PC-3 (cell line): ENCODE measurements around the gene CCNC. TPM values are rescaled to one million over a fixed set of nuclear protein-coding genes. Genes with fewer than 3 reads are reported as not detected.
A peak's percentile ranks its signal among the peaks of the same experiment; 100 is the strongest.

ENCODE experiments used
- ATAC-seq: fragments of 200-7000 bp; cut with Tn5 transposase; 2 replicates; pipeline ENCODE4 v1.9.1; 2020; ENCODE audit warnings: mild to moderate bottlenecking, moderate library complexity
- BruUV-seq: library from RNA; stranded (reverse); fragments of 400-500 nt; replicated peaks from 2 replicates; lab custom pipeline; 2021; lab: Mats Ljungman, UMichigan
- CTCF ChIA-PET: fragments of 300-600 bp; sonication (Branson Sonifier 250); formaldehyde crosslinking; loops from one replicate; lab custom pipeline; 2022; ENCODE audit warnings: antibody characterized with exemption; lab: Charles Lee
- POLR2A ChIA-PET: fragments of 300-600 bp; sonication (Branson Sonifier 250); formaldehyde crosslinking; loops from one replicate; lab custom pipeline; 2022; ENCODE audit warnings: antibody characterized with exemption; ENCODE audit not compliant: unreplicated experiment; lab: Charles Lee
- DNase-seq: peaks from one replicate; pipeline ENCODE4 v3.0.0-alpha.2; 2015
- H2AFZ ChIP-seq: fragments of 300-600 bp; sonication (generic); 2 replicates; pipeline ENCODE4 v1.6.0; 2016; ENCODE audit warnings: antibody characterized with exemption, low read length
- H3F3A ChIP-seq: fragments of 300-600 bp; sonication (generic); one replicate; pipeline ENCODE4 v1.6.0; 2017; ENCODE audit warnings: antibody characterized with exemption, low read length, control low read depth, mild to moderate bottlenecking; ENCODE audit not compliant: unreplicated experiment
- H3K27ac ChIP-seq: fragments of 300-600 bp; sonication (generic); 2 replicates; pipeline ENCODE4 v1.5.1; 2016; ENCODE audit warnings: mild to moderate bottlenecking, low read length
- H3K27me3 ChIP-seq: fragments of 300-600 bp; sonication (generic); 2 replicates; pipeline ENCODE4 v1.6.1; 2016; ENCODE audit warnings: low read length, mixed read lengths
- H3K36me3 ChIP-seq: fragments of 300-600 bp; sonication (generic); 2 replicates; pipeline ENCODE4 v1.6.1; 2016; ENCODE audit warnings: low read depth, mixed run types, low read length, mixed read lengths
- H3K4me1 ChIP-seq: fragments of 300-600 bp; sonication (generic); 2 replicates; pipeline ENCODE4 v1.5.1; 2016; ENCODE audit warnings: low read length; ENCODE audit not compliant: insufficient read depth
- H3K4me2 ChIP-seq: fragments of 300-600 bp; sonication (generic); 2 replicates; pipeline ENCODE4 v1.6.0; 2016; ENCODE audit warnings: low read length
- H3K4me3 ChIP-seq: fragments of 300-600 bp; sonication (generic); 2 replicates; pipeline ENCODE4 v1.5.1; 2016; ENCODE audit warnings: mild to moderate bottlenecking, low read length, mixed read lengths
- H3K79me2 ChIP-seq: fragments of 300-600 bp; sonication (generic); 2 replicates; pipeline ENCODE4 v1.6.1; 2017; ENCODE audit warnings: low read length, mixed read lengths
- H3K9ac ChIP-seq: fragments of 300-600 bp; sonication (generic); 2 replicates; pipeline ENCODE4 v1.6.0; 2016; ENCODE audit warnings: mild to moderate bottlenecking, low read length
- H3K9me2 ChIP-seq: fragments of 300-600 bp; sonication (generic); replicated peaks from 2 replicates; pipeline ENCODE4 v1.6.1; 2016; ENCODE audit warnings: mixed run types, low read length, mixed read lengths
- H3K9me3 ChIP-seq: fragments of 300-600 bp; sonication (generic); 2 replicates; pipeline ENCODE4 v1.6.1; 2016; ENCODE audit warnings: low read length, mixed read lengths
- H4K20me1 ChIP-seq: fragments of 300-600 bp; sonication (generic); 2 replicates; pipeline ENCODE4 v1.6.1; 2016; ENCODE audit warnings: low read length, mixed read lengths
- CTCF ChIP-seq: fragments of 300-600 bp; sonication (generic); conservative IDR thresholded peaks from 2 replicates; pipeline ENCODE4 v1.5.1; 2017; ENCODE audit warnings: antibody characterized with exemption, low read depth, mild to moderate bottlenecking, low read length
- EZH2 ChIP-seq: fragments of 300-600 bp; sonication (generic); IDR thresholded peaks from one replicate; pipeline ENCODE4 v1.6.1; 2017; ENCODE audit warnings: antibody characterized with exemption, mild to moderate bottlenecking, low read length; ENCODE audit not compliant: unreplicated experiment
- EZH2phosphoT487 ChIP-seq: fragments of 300-600 bp; sonication (generic); IDR thresholded peaks from 2 replicates; pipeline ENCODE4 v1.6.1; 2018; ENCODE audit warnings: mild to moderate bottlenecking, antibody characterized with exemption, low read length, borderline replicate concordance
- intact Hi-C: fragments of 100-400 bp; cut with micrococcal nuclease; formaldehyde crosslinking; loops from 2 replicates; pipeline ENCODE4 v1.9.0; 2023
- total RNA-seq: library from RNA; depleted of rRNA; stranded (reverse); fragments of >200 nt; gene quantifications from 2 replicates; pipeline ENCODE4 v1.2.3, GENCODE V29; 2014

CCNC gene
- total RNA-seq, 1 experiment from 2014 or later: 69.3 TPM

GRCh38 chr6:99573980-99574617 lies 5.6 kb upstream of the CCNC start:
- Histone ChIP-seq H3K9me2 (no peaks in the 10 kb centered on the region), H3K9ac (no peak overlapping the region), H4K20me1 (no peaks in the 10 kb centered on the region), H3K79me2 (no peaks in the 10 kb centered on the region), H3K27me3 (0 out of 2 replicates have a peak, but pooled peaks cover 4% of the 10 kb centered on the region), H3K27ac (no peak overlapping the region), H3K4me3 (no peak overlapping the region), H3K4me2 (no peak overlapping the region), H3K36me3 (no peaks in the 10 kb centered on the region), H3K4me1 (no peaks in the 10 kb centered on the region), H2AFZ (no peak overlapping the region), H3F3A (no peaks in the 10 kb centered on the region), H3K9me3 (no peaks in the 10 kb centered on the region)
- TF ChIP-seq EZH2 (no peak), EZH2phosphoT487 (no peak), CTCF (no peak)
- CTCF ChIA-PET: no interaction called here
- intact Hi-C loops: no loop called here
- POLR2A ChIA-PET: no interaction called here
- no TSS peak for BruUV-seq
- no peak for ATAC-seq
- no peak for DNase-seq

- intact Hi-C loops: loop anchor here (10.0 kb wide), 1 partner anchor 98 kb away; no protein-coding TSS in a partner anchor
- H3K4me2 ChIP-seq: no peak overlapping the region
- TF ChIP-seq EZH2phosphoT487 (no peak), EZH2 (no peak), CTCF (no peak)
- peaks cover 4% of the 10 kb centered on the region; the same call in 1 of the 2 replicates for H3K36me3 ChIP-seq
- H2AFZ ChIP-seq: no peak overlapping the region
- ChIA-PET POLR2A (no interaction called here), CTCF (no interaction called here)
- H3K4me1 ChIP-seq: peaks cover 13% of the 10 kb centered on the region; the same call in 1 of the 2 replicates
- no TSS peak for BruUV-seq
- H3K27me3 ChIP-seq: no peaks in the 10 kb centered on the region
- H3F3A ChIP-seq: no peaks in the 10 kb centered on the region
- no peak overlapping the region for H3K9ac ChIP-seq
- H3K4me3 ChIP-seq: no peak overlapping the region
- H3K27ac ChIP-seq: no peak overlapping the region
- no peak for ATAC-seq
- peaks cover 37% of the 10 kb centered on the region for H4K20me1 ChIP-seq
- peak; percentile 28 for DNase-seq
- H3K9me3 ChIP-seq: no peaks in the 10 kb centered on the region
- H3K9me2 ChIP-seq: no peaks in the 10 kb centered on the region
- H3K79me2 ChIP-seq: peaks cover 68% of the 10 kb centered on the region
These were observed 5.3 kb downstream of the CCNC start for GRCh38 chr6:99563056-99563723.
